Fibroblast of lung (primary cell): ENCODE measurements around the gene SMARCA2. TPM values are rescaled to one million over a fixed set of nuclear protein-coding genes. Genes with fewer than 3 reads are reported as not detected.

Experiments
- DNase-seq, 2 donors: peaks; one replicate each; pipeline versions ENCODE4 v3.0.0 to v3.0.0-alpha.2; 2010; ENCODE audit warnings: low read depth in 2 of 2
- H2AFZ ChIP-seq: 2 replicates; pipeline ENCODE4 v1.5.1; 2012; ENCODE audit warnings: low read length, control low read depth, inconsistent platforms
- H3K27ac ChIP-seq: 2 replicates; pipeline ENCODE4 v1.5.1; 2011; ENCODE audit warnings: low read length, control low read depth; ENCODE audit not compliant: insufficient read depth
- H3K27me3 ChIP-seq: 2 replicates; pipeline ENCODE4 v1.5.1; 2011; ENCODE audit warnings: mild to moderate bottlenecking, low read length; ENCODE audit not compliant: control insufficient read depth, insufficient read depth
- H3K36me3 ChIP-seq: 2 replicates; pipeline ENCODE4 v1.5.1; 2011; ENCODE audit warnings: low read length; ENCODE audit not compliant: control insufficient read depth, insufficient read depth
- H3K4me1 ChIP-seq: 2 replicates; pipeline ENCODE4 v1.5.1; 2011; ENCODE audit warnings: low read length; ENCODE audit not compliant: control insufficient read depth, insufficient read depth; ENCODE audit errors: extremely low read depth
- H3K4me2 ChIP-seq: 2 replicates; pipeline ENCODE4 v1.5.1; 2011; ENCODE audit warnings: low read length, control low read depth; ENCODE audit not compliant: insufficient read depth; ENCODE audit errors: extremely low read depth
- H3K4me3 ChIP-seq, 4 experiments: fragments of 200-600 bp in 1 of 4; sonication (generic) in 1 of 4; replicated peaks in 1 of 4; 2 replicates each; pipeline ENCODE4 v1.5.1; 2011 to 2016; ENCODE audit warnings: low read length in 4 of 4, low read depth in 3 of 4, mild to moderate bottlenecking in 3 of 4, control low read depth in 2 of 4, inconsistent platforms in 1 of 4, mixed read lengths in 1 of 4; ENCODE audit not compliant: insufficient read depth in 1 of 4; ENCODE audit errors: control extremely low read depth in 1 of 4
- H3K79me2 ChIP-seq: 2 replicates; pipeline ENCODE4 v1.5.1; 2012; ENCODE audit warnings: mild to moderate bottlenecking, low read length, inconsistent platforms; ENCODE audit not compliant: control insufficient read depth, insufficient read depth
- H3K9ac ChIP-seq: 2 replicates; pipeline ENCODE4 v1.5.1; 2011; ENCODE audit warnings: mild to moderate bottlenecking, low read length, control low read depth; ENCODE audit not compliant: insufficient read depth
- H3K9me3 ChIP-seq: 2 replicates; pipeline ENCODE4 v1.5.1; 2012; ENCODE audit warnings: low read depth, low read length; ENCODE audit not compliant: control insufficient read depth, insufficient read depth
- H4K20me1 ChIP-seq: 2 replicates; pipeline ENCODE4 v1.5.1; 2011; ENCODE audit warnings: low read length; ENCODE audit not compliant: control insufficient read depth, insufficient read depth; ENCODE audit errors: extremely low read depth
- CTCF ChIP-seq, 2 donors: IDR thresholded peaks in 1 of 2; conservative IDR thresholded peaks in 1 of 2; 1 replicate in 1 of 2; 2 replicates in 1 of 2; pipeline ENCODE4 v1.5.1; 2011 to 2012; ENCODE audit warnings: low read length in 2 of 2, control low read depth in 1 of 2, inconsistent platforms in 1 of 2, low read depth in 1 of 2, mild to moderate bottlenecking in 1 of 2
- EZH2 ChIP-seq: IDR thresholded peaks from 2 replicates; pipeline ENCODE4 v1.5.1; 2012; ENCODE audit warnings: low read length, control low read depth, mild to moderate bottlenecking; ENCODE audit errors: missing control alignments
- polyA plus RNA-seq, 2 donors: library from polyadenylated mRNA; depleted of rRNA in 1 of 2; stranded (reverse) in 1 of 2; unstranded in 1 of 2; fragments of >200 nt; gene quantifications; 2 replicates each; pipeline ENCODE4 v1.2.1, GENCODE V29; 2011 to 2012; ENCODE audit warnings: missing spikeins in 1 of 2
- total RNA-seq: library from RNA; depleted of rRNA; stranded (reverse); fragments of >200 nt; gene quantifications from 2 replicates; pipeline ENCODE4 v1.2.1, GENCODE V29; 2014

SMARCA2 gene
- total and polyA plus RNA-seq, 2 donors (not counting 1 experiment from before 2014, with no cell fraction given) = 36.8 to 62.3 TPM

- Histone ChIP-seq H3K4me2 (no peak overlapping the region), H4K20me1 (no peaks in the 10 kb centered on the region), H2AFZ (no peak overlapping the region), H3K27me3 (no peaks in the 10 kb centered on the region), H3K79me2 (no peaks in the 10 kb centered on the region), H3K4me3 (no peak overlapping the region), H3K36me3 (no peaks in the 10 kb centered on the region), H3K4me1 (no peaks in the 10 kb centered on the region), H3K9ac (no peak overlapping the region), H3K27ac (no peak overlapping the region), H3K9me3 (no peaks in the 10 kb centered on the region)
- no peak for TF ChIP-seq EZH2
- TF ChIP-seq CTCF (conservative IDR thresholded peaks at IDR 0.05 in 1 of 2, IDR thresholded peaks at IDR 0.05 in 1 of 2; ENCODE audit: low read depth in 1 of 2, low read length in 2 of 2) = no peak
- DNase-seq = no peak
Measured at GRCh38 chr9:2173170-2173569, 158.0 kb downstream of the SMARCA2 start.

GRCh38 chr9:2173861-2174260, 158.7 kb downstream of the SMARCA2 start:
- no peak overlapping the region for H3K9ac ChIP-seq
- no peaks in the 10 kb centered on the region for H4K20me1 ChIP-seq
- H3K79me2 ChIP-seq = no peaks in the 10 kb centered on the region
- TF ChIP-seq EZH2 (no peak), CTCF (conservative IDR thresholded peaks at IDR 0.05 in 1 of 2, IDR thresholded peaks at IDR 0.05 in 1 of 2; ENCODE audit: low read depth in 1 of 2, low read length in 2 of 2) (no peak)
- no peaks in the 10 kb centered on the region for H3K27me3 ChIP-seq
- no peak overlapping the region for H3K4me3 ChIP-seq
- H3K36me3 ChIP-seq = no peaks in the 10 kb centered on the region
- DNase-seq = no peak
- H2AFZ ChIP-seq = no peak overlapping the region
- H3K4me1 ChIP-seq = no peaks in the 10 kb centered on the region
- H3K4me2 ChIP-seq = no peak overlapping the region
- H3K27ac ChIP-seq = no peak overlapping the region
- no peaks in the 10 kb centered on the region for H3K9me3 ChIP-seq

GRCh38 chr9:2174306-2174705, 159.2 kb downstream of the SMARCA2 start:
- no peak for TF ChIP-seq CTCF (conservative IDR thresholded peaks at IDR 0.05 in 1 of 2, IDR thresholded peaks at IDR 0.05 in 1 of 2; ENCODE audit: low read depth in 1 of 2, low read length in 2 of 2)
- no peak overlapping the region for H3K27ac ChIP-seq

More at GRCh38 chr9:2174306-2174705, 159.2 kb downstream of the SMARCA2 start:
- H3K4me2 ChIP-seq = no peak overlapping the region
- H3K4me3 ChIP-seq = no peak overlapping the region
- no peak for DNase-seq
- H3K79me2 ChIP-seq = no peaks in the 10 kb centered on the region
- no peaks in the 10 kb centered on the region for H3K4me1 ChIP-seq
- no peaks in the 10 kb centered on the region for H3K27me3 ChIP-seq
- no peaks in the 10 kb centered on the region for H4K20me1 ChIP-seq
- no peaks in the 10 kb centered on the region for H3K36me3 ChIP-seq
- H2AFZ ChIP-seq = no peak overlapping the region
- H3K9ac ChIP-seq = no peak overlapping the region
- no peaks in the 10 kb centered on the region for H3K9me3 ChIP-seq
